ENCODE data around the gene FAM200B.

FAM200B gene

GRCh38 chr4:15735536-15735935, 53.9 kb downstream of the FAM200B start:
- DNase-seq = peak in 16 of 51 donors; percentile 1 to 63 (median 14)

GRCh38 chr4:15736514-15737050, 55.0 kb downstream of the FAM200B start:
- DNase-seq = no peak

GRCh38 chr4:15737255-15737654, 55.6 kb downstream of the FAM200B start:
- peak in 2 of 51 donors; percentile 1 to 3 for DNase-seq

- DNase-seq = peak in 12 of 51 donors; percentile 6 to 57 (median 12)
Observed at GRCh38 chr4:15738877-15739276, 57.2 kb downstream of the FAM200B start.
